Endodermal cell (in vitro differentiated cells): Measurements from ENCODE around the gene GHRL. TPM values are rescaled to one million over a fixed set of nuclear protein-coding genes. Genes with fewer than 3 reads are reported as not detected.

Experiments
- DNase-seq: peaks from one replicate; pipeline ENCODE4 v3.0.0-alpha.2; 2017
- H3K27ac ChIP-seq: 2 replicates; pipeline ENCODE4 v1.5.1; 2013; ENCODE audit warnings: mild to moderate bottlenecking, low read depth, low read length, moderate library complexity
- H3K27me3 ChIP-seq: 2 replicates; pipeline ENCODE4 v1.6.1; 2013; ENCODE audit warnings: mild to moderate bottlenecking, low read length, moderate library complexity; ENCODE audit not compliant: insufficient read depth, control insufficient read depth, poor library complexity, severe bottlenecking
- H3K36me3 ChIP-seq: 2 replicates; pipeline ENCODE4 v1.7.0; 2013; ENCODE audit warnings: mild to moderate bottlenecking, low read length, moderate library complexity; ENCODE audit not compliant: control insufficient read depth, insufficient read depth
- H3K4me1 ChIP-seq: one replicate; pipeline ENCODE4 v1.7.0; 2013; ENCODE audit warnings: low read length; ENCODE audit not compliant: control insufficient read depth, insufficient read depth
- H3K4me3 ChIP-seq: 2 replicates; pipeline ENCODE4 v1.5.1; 2013; ENCODE audit warnings: mild to moderate bottlenecking, low read length, moderate library complexity
- H3K9ac ChIP-seq: 2 replicates; pipeline ENCODE4 v1.6.1; 2013; ENCODE audit warnings: mild to moderate bottlenecking, low read length, moderate library complexity; ENCODE audit not compliant: poor library complexity, severe bottlenecking; ENCODE audit errors: extremely low read depth
- H3K9me3 ChIP-seq: 2 replicates; pipeline ENCODE4 v1.6.1; 2013; ENCODE audit warnings: mild to moderate bottlenecking, low read length, moderate library complexity; ENCODE audit not compliant: control insufficient read depth
- H3K27ac Mint-ChIP-seq: 2 replicates; pipeline ENCODE4 v1.8.0; 2020; ENCODE audit warnings: mixed read lengths
- H3K27me3 Mint-ChIP-seq: 2 replicates; pipeline ENCODE4 v1.8.0; 2021; ENCODE audit warnings: mild to moderate bottlenecking, mixed read lengths; ENCODE audit not compliant: insufficient read depth
- H3K36me3 Mint-ChIP-seq: 2 replicates; pipeline ENCODE4 v1.8.0; 2020; ENCODE audit warnings: low read depth, mixed read lengths
- H3K4me1 Mint-ChIP-seq: 2 replicates; pipeline ENCODE4 v1.8.0; 2020; ENCODE audit warnings: mixed read lengths
- H3K4me3 Mint-ChIP-seq: 2 replicates; pipeline ENCODE4 v1.8.0; 2020; ENCODE audit warnings: mild to moderate bottlenecking, moderate library complexity, mixed read lengths
- H3K9me3 Mint-ChIP-seq: 2 replicates; pipeline ENCODE4 v1.8.0; 2020; ENCODE audit warnings: mild to moderate bottlenecking, mixed read lengths
- CTCF ChIP-seq: fragments of 200-600 bp; sonication (generic); conservative IDR thresholded peaks from 2 replicates; pipeline ENCODE4 v1.5.0; 2021; ENCODE audit warnings: antibody characterized with exemption, mild to moderate bottlenecking
- WGBS, 2 experiments: methylation state at CpG; one replicate each; pipeline versions ENCODE4 v1.1.5 to v1.1.7; 2013; ENCODE audit warnings: missing lambda C conversion rate in 2 of 2, mixed read lengths in 1 of 2; ENCODE audit not compliant: insufficient coverage in 1 of 2, insufficient read length in 1 of 2; 5-methylcytosine and 5-hydroxymethylcytosine counted together
- total RNA-seq, 2 donors: library from RNA; stranded (reverse); fragmentation: NEBNext Ultra II Directional in 1 of 2; extraction: Animal tissue kit (Norgen Biotek cat#: 25700) in 1 of 2; gene quantifications; 2 replicates in 1 of 2; 3 replicates in 1 of 2; pipeline ENCODE4 v1.2.1, GENCODE V29; 2021

Gene GHRL
- total RNA-seq, 2 donors from 2014 or later, result not detected

GRCh38 chr3:10280177-10280529 is 12.6 kb downstream of the GHRL start:
- Mint-ChIP-seq H3K4me3 (no peak overlapping the region), H3K36me3 (peaks cover 36% of the 10 kb centered on the region), H3K4me1 (peaks cover 11% of the 10 kb centered on the region), H3K9me3 (no peaks in the 10 kb centered on the region), H3K27ac (no peak overlapping the region), H3K27me3 (no peaks in the 10 kb centered on the region)
- WGBS, 2 experiments, result 83 to 92% methylated on average over 2 to 5 of the region's 5 CpGs
- peak; percentile 62 for TF ChIP-seq CTCF
- Histone ChIP-seq H3K4me1 (no peaks in the 10 kb centered on the region), H3K9ac (no peak overlapping the region), H3K27ac (no peak overlapping the region), H3K9me3 (no peaks in the 10 kb centered on the region), H3K27me3 (no peaks in the 10 kb centered on the region), H3K4me3 (no peak overlapping the region), H3K36me3 (peaks cover 45% of the 10 kb centered on the region)
- peak; percentile 63 for DNase-seq

DNA sequence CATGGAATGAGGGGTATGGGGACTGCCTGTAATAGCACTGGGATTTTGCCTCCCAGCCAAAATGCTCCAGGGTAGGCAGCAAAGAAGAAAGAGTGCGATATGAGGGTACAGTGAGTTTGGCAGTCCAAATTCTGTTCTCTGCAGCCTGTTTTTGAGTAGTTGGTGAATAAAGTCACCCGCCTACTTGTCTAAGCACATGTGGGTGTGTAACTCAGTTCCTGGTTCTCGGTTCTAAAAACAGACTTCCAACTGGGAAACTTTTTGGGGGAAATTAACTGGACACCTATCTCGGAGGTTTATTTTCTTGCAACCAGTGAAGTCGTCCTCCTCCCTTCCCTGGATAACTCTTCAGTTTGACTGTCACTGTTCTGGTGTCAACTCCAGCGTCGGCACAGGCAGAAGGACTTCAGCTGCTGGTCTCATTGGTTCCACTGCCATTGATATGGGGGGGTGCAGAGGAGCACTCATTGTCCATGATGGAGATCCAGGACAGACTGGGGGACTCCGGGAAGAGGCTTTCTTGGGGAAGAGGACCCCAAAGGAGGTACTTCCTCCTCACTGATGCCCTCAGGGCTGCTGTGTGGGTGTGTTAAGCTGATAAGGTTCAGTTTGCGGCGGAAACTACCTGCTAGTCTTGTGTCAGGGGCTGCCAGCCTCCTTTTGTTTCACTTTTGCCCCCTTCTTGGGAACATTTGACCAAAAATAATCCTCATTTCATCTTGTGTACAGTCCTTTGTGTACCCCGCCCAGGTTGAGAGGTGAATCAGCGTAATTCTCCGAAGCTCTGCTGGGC is 13.2 kb downstream of the GHRL start:
- Histone ChIP-seq H3K9me3 (no peaks in the 10 kb centered on the region), H3K9ac (no peak overlapping the region), H3K27me3 (no peaks in the 10 kb centered on the region), H3K27ac (no peak overlapping the region), H3K4me3 (no peak overlapping the region), H3K4me1 (no peaks in the 10 kb centered on the region), H3K36me3 (peaks cover 42% of the 10 kb centered on the region)
- peaks cover 36% of the 10 kb centered on the region for H3K36me3 Mint-ChIP-seq
- H3K4me3 Mint-ChIP-seq, result no peak overlapping the region
- no peak for DNase-seq
- no peaks in the 10 kb centered on the region for H3K27me3 Mint-ChIP-seq
- no peak overlapping the region for H3K27ac Mint-ChIP-seq
- H3K4me1 Mint-ChIP-seq, result peaks cover 5% of the 10 kb centered on the region
- 92 to 97% methylated on average over 12 to 13 of the region's 13 CpGs for WGBS, 2 experiments
- H3K9me3 Mint-ChIP-seq, result no peaks in the 10 kb centered on the region
- no peak for TF ChIP-seq CTCF

DNA sequence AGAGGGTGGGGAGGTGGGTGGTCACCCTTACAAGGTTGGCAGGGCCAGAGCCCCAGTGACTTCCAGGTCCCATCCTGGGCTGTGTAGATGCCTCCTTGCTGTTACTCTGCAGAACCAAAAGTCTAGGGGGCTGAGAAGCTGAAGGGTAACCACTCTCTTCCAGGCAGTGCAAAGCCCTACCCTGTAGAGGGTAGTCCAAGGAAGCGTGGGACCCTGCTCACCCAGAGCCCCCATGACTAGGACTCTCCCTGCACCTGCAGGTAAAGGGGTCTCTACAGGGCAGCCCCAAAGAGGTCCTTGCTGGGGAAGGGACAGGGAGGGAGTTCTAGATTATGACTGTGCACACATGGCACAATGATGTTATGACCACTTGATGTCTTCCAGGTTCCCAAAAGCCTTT is 14.2 kb downstream of the GHRL start:
- Histone ChIP-seq H3K9ac (no peak overlapping the region), H3K9me3 (no peaks in the 10 kb centered on the region), H3K4me1 (no peaks in the 10 kb centered on the region), H3K4me3 (no peak overlapping the region), H3K27me3 (no peaks in the 10 kb centered on the region), H3K27ac (no peak overlapping the region), H3K36me3 (peaks cover 35% of the 10 kb centered on the region)
- H3K27me3 Mint-ChIP-seq, result no peaks in the 10 kb centered on the region
- H3K9me3 Mint-ChIP-seq, result no peaks in the 10 kb centered on the region
- peaks cover 7% of the 10 kb centered on the region for H3K4me1 Mint-ChIP-seq
- no peak overlapping the region for H3K27ac Mint-ChIP-seq
- no peak for DNase-seq
- TF ChIP-seq CTCF, result no peak
- peaks cover 33% of the 10 kb centered on the region for H3K36me3 Mint-ChIP-seq
- WGBS, 2 experiments, result 100% methylated on average over 1 of the region's 1 CpG; no CpG with 5 or more reads in 1 of the 2 experiments
- no peak overlapping the region for H3K4me3 Mint-ChIP-seq
